Activated T-cell treated with anti-CD3 and anti-CD28 coated beads, Interleukin-2, amount 50 U/mL, for 24 hours (primary cell): ENCODE data around the gene RTL5.

ENCODE experiments used
- DNase-seq: peaks from one replicate; pipeline ENCODE4 v3.0.0-alpha.2; 2020
- H3K27ac Mint-ChIP-seq: 2 replicates; pipeline ENCODE4 v1.8.0; 2020; ENCODE audit warnings: mild to moderate bottlenecking, mixed read lengths
- H3K27me3 Mint-ChIP-seq: 2 replicates; pipeline ENCODE4 v1.8.0; 2020; ENCODE audit warnings: mixed read lengths
- H3K36me3 Mint-ChIP-seq: 2 replicates; pipeline ENCODE4 v1.8.0; 2020; ENCODE audit warnings: low read depth, mixed read lengths
- H3K4me1 Mint-ChIP-seq: 2 replicates; pipeline ENCODE4 v1.8.0; 2020; ENCODE audit warnings: low read depth, mixed read lengths
- H3K4me3 Mint-ChIP-seq: 2 replicates; pipeline ENCODE4 v1.8.0; 2020; ENCODE audit warnings: mild to moderate bottlenecking, moderate library complexity, mixed read lengths
- H3K9me3 Mint-ChIP-seq: 2 replicates; pipeline ENCODE4 v1.8.0; 2020; ENCODE audit warnings: mixed read lengths

RTL5 gene

GRCh38 chrX:72124540-72125201, 7.0 kb downstream of the RTL5 start:
- peaks cover 37% of the 10 kb centered on the region for H3K4me1 Mint-ChIP-seq

GRCh38 chrX:72123471-72124185, 8.1 kb downstream of the RTL5 start:
- H3K27me3 Mint-ChIP-seq = peaks cover 79% of the 10 kb centered on the region
- no peak for DNase-seq
- no peaks in the 10 kb centered on the region for H3K9me3 Mint-ChIP-seq
- H3K36me3 Mint-ChIP-seq = no peaks in the 10 kb centered on the region
- peaks cover 37% of the 10 kb centered on the region for H3K4me1 Mint-ChIP-seq
- H3K4me3 Mint-ChIP-seq = no peak overlapping the region
- no peak overlapping the region for H3K27ac Mint-ChIP-seq

More at GRCh38 chrX:72124540-72125201, 7.0 kb downstream of the RTL5 start:
- Mint-ChIP-seq H3K9me3 (no peaks in the 10 kb centered on the region), H3K27ac (no peak overlapping the region), H3K27me3 (peaks cover 88% of the 10 kb centered on the region), H3K36me3 (no peaks in the 10 kb centered on the region), H3K4me3 (no peak overlapping the region)
- no peak for DNase-seq

DNA sequence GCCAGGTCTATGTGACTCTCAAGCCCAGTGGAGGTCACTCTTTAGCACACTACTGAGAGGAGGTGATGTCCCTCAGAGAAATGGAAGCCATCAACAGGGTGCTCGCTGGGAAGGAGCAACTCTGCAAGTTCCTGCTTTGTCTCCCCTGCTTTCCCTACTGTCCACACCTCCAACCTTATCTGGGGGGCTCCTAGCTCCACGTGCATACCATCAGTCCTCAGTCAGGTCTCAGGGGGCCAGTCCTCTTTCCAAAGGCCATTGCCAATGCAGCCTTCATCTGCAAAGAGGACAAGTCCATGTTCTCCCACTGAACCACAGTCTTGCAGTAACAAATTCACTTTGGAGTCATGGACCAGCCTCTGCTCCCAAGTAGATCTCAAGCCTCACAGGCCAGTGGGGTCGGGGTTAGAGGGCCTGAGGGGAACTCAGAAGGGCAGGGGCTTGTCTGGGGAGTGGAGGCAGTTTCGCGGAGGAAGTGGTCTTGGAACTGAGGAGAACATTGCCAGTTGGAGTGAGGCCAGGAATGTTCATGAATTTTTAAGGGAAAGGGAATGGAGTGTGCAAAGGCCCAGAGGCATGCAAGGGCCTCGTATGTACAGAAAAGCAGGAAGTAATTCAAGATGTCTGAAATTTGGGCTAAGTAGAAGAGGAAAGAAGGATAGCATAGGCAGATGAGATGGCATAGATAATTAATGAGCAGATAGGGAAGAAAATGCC, 8.9 kb downstream of the RTL5 start:
- no peak overlapping the region for H3K4me3 Mint-ChIP-seq
- DNase-seq = no peak
- H3K27ac Mint-ChIP-seq = no peak overlapping the region
- no peaks in the 10 kb centered on the region for H3K36me3 Mint-ChIP-seq
- H3K27me3 Mint-ChIP-seq = peaks cover 81% of the 10 kb centered on the region
- H3K4me1 Mint-ChIP-seq = peaks cover 37% of the 10 kb centered on the region
- no peaks in the 10 kb centered on the region for H3K9me3 Mint-ChIP-seq

DNA sequence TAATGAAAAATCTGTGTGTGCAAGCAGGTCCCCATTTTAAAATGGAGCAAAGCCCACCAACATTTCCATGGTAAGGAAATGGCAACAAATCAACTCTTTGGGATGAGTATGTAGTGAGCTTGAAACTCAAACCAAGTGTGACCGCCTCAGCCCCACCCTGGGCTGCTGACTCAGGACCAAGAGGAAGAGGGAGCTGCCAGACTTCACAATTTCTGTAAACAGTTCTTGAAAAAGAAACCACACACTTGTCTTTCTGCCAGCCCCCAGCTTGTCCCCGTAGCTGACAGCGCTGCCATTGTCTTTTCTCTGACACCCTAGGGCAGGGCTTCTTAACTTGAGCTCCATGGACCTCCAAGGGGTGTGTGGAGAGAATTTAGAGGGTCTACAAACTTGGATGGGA, 10.3 kb downstream of the RTL5 start:
- Mint-ChIP-seq H3K27ac (peak overlapping the region; percentile 22), H3K36me3 (no peaks in the 10 kb centered on the region), H3K4me3 (no peak overlapping the region), H3K9me3 (no peaks in the 10 kb centered on the region), H3K4me1 (peaks cover 33% of the 10 kb centered on the region), H3K27me3 (peaks cover 80% of the 10 kb centered on the region)
- DNase-seq = no peak

DNA sequence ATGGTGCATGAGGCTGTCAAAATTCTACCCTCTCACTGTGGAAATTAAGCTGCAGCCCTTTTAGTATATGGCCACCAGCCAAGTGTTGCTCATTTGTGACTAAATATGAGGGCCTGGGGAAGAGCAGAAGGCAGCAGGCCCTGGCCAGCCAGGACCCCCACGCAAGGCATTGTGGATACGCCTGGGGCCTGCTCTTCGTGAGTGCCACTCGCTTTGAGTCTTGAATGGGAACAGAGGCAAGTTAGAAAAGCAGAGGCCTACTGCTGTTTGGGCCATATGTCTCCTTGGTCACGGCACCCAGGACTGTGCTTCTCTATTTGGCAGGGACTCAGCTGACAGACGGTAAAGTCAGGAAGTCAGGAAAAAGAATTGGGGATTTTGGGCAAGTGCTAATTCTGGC, 10.9 kb downstream of the RTL5 start:
- Mint-ChIP-seq H3K4me3 (no peak overlapping the region), H3K4me1 (peaks cover 31% of the 10 kb centered on the region), H3K27ac (no peak overlapping the region), H3K9me3 (no peaks in the 10 kb centered on the region), H3K36me3 (no peaks in the 10 kb centered on the region), H3K27me3 (peaks cover 81% of the 10 kb centered on the region)
- DNase-seq = no peak

DNA sequence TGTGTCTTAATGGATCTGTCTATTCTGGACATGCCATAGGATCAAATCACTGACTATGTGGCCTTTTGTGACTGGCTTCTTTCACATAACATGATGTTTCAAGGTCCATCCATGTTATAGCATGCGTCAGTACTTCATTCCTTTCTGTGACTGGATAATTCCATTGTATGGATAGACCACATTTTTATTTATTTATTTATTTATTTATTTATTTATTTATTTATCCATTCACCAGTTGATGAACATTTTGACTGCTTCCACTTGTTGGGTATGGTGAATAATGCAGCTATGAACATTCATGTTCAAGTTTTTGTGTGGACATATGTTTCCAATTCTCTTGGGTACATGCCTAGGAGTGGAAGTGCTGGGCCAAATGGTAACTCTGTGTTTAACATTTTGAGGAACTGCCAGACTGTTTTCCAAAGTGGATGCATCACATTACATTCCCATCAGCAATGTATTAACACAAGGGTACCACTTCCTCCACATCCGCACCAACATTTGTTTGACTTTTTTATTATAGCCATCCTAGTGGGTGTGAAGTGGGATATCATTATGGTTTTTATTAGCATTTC, 14.0 kb downstream of the RTL5 start:
- Mint-ChIP-seq H3K27me3 (peaks cover 74% of the 10 kb centered on the region), H3K9me3 (no peaks in the 10 kb centered on the region), H3K36me3 (no peaks in the 10 kb centered on the region), H3K4me3 (no peak overlapping the region), H3K4me1 (peaks cover 19% of the 10 kb centered on the region), H3K27ac (no peak overlapping the region)
- DNase-seq = no peak

GRCh38 chrX:72115380-72115779, 16.3 kb downstream of the RTL5 start:
- H3K4me1 Mint-ChIP-seq = no peaks in the 10 kb centered on the region
- H3K27ac Mint-ChIP-seq = no peak overlapping the region
- no peaks in the 10 kb centered on the region for H3K36me3 Mint-ChIP-seq
- DNase-seq = no peak
- H3K4me3 Mint-ChIP-seq = no peak overlapping the region
- peaks cover 62% of the 10 kb centered on the region for H3K27me3 Mint-ChIP-seq
- H3K9me3 Mint-ChIP-seq = no peaks in the 10 kb centered on the region

GRCh38 chrX:72114807-72115206, 16.9 kb downstream of the RTL5 start:
- no peaks in the 10 kb centered on the region for H3K36me3 Mint-ChIP-seq
- no peak overlapping the region for H3K4me3 Mint-ChIP-seq
- H3K4me1 Mint-ChIP-seq = no peaks in the 10 kb centered on the region
- H3K27ac Mint-ChIP-seq = no peak overlapping the region
- H3K27me3 Mint-ChIP-seq = peaks cover 62% of the 10 kb centered on the region
- no peak for DNase-seq
- H3K9me3 Mint-ChIP-seq = no peaks in the 10 kb centered on the region

GRCh38 chrX:72114306-72114705, 17.4 kb downstream of the RTL5 start:
- Mint-ChIP-seq H3K4me3 (no peak overlapping the region), H3K27me3 (peaks cover 66% of the 10 kb centered on the region), H3K27ac (no peak overlapping the region), H3K36me3 (no peaks in the 10 kb centered on the region), H3K9me3 (no peaks in the 10 kb centered on the region), H3K4me1 (no peaks in the 10 kb centered on the region)
- no peak for DNase-seq

DNA sequence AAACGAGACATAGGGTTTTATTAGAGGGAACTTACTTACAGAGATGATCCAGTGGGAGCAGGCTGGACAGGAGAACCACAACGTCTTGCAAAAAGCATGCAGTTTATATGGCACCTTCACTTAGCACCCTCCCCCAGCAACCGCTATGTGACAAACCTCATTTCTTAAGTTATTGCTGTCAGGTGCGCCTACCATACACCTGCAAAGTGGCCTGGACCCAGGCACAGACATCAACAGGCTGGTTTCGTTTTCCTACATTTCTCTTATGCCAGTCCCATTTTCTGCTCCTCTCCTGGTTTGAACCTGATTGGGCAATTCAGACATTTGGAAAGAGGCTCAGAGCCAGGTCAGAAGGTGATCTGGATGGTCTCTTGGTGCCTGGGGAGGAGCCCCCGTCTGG, 18.3 kb downstream of the RTL5 start:
- H3K4me3 Mint-ChIP-seq = no peak overlapping the region
- DNase-seq = no peak
- no peaks in the 10 kb centered on the region for H3K4me1 Mint-ChIP-seq
- H3K27ac Mint-ChIP-seq = no peak overlapping the region
- peaks cover 72% of the 10 kb centered on the region for H3K27me3 Mint-ChIP-seq
- no peaks in the 10 kb centered on the region for H3K9me3 Mint-ChIP-seq
- no peaks in the 10 kb centered on the region for H3K36me3 Mint-ChIP-seq

GRCh38 chrX:72110876-72111708, 20.6 kb downstream of the RTL5 start:
- H3K9me3 Mint-ChIP-seq = no peaks in the 10 kb centered on the region
- H3K4me1 Mint-ChIP-seq = peaks cover 6% of the 10 kb centered on the region
- no peak overlapping the region for H3K4me3 Mint-ChIP-seq
- peaks cover 71% of the 10 kb centered on the region for H3K27me3 Mint-ChIP-seq
- H3K36me3 Mint-ChIP-seq = no peaks in the 10 kb centered on the region
- no peak for DNase-seq
- H3K27ac Mint-ChIP-seq = no peak overlapping the region

DNA sequence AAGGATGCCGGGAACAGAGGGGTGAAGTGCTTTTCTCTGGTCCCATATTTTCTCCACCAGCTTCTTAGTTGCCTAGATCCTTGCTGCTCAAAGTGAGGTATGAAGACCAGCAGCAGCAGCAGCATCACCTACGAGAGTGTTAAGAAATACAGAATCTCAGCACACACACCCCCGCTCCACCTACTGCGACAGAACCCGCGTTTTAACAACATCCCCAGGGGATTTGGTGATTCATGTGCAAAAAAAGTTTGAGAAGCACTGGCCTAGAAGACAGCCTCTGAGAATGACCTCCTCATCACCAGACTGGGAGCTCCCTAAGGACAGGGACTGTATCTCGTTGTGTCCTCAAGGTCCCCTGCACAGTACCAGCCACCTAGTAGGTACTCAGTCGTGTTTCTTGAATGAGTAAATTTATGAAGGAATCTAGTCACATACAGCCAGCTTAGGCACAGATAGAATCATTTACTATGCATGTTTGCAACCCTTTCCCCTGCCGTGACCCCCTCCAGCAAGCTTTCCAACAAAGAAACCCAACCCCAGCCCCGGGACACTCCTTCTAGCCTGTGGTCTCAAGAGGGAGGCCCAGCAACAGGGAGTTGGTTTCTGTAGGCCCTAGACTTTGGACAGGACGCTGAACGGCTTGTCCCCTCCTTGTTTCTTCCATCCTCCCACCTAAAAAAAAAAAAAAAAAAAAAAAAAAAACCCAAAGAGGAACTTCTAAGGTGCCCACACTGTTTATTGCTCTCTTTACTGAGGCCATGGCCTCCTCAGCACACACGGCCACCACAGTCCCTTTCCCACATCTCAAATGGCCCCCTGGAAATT, 21.5 kb downstream of the RTL5 start:
- Mint-ChIP-seq H3K4me1 (peaks cover 12% of the 10 kb centered on the region), H3K9me3 (no peaks in the 10 kb centered on the region), H3K4me3 (no peak overlapping the region), H3K36me3 (no peaks in the 10 kb centered on the region), H3K27ac (no peak overlapping the region), H3K27me3 (peaks cover 65% of the 10 kb centered on the region)
- no peak for DNase-seq

GRCh38 chrX:72108666-72109065, 23.0 kb downstream of the RTL5 start:
- Mint-ChIP-seq H3K27ac (no peak overlapping the region), H3K4me3 (no peak overlapping the region), H3K9me3 (no peaks in the 10 kb centered on the region)

More at GRCh38 chrX:72108666-72109065, 23.0 kb downstream of the RTL5 start:
- Mint-ChIP-seq H3K27me3 (peaks cover 67% of the 10 kb centered on the region), H3K36me3 (no peaks in the 10 kb centered on the region), H3K4me1 (peaks cover 19% of the 10 kb centered on the region)
- DNase-seq = no peak
